T-cell (primary cell): ENCODE measurements around the gene AVP. TPM values are rescaled to one million over a fixed set of nuclear protein-coding genes. Genes with fewer than 3 reads are reported as not detected.
A peak's percentile ranks its signal among the peaks of the same experiment; 100 is the strongest.

Experiments used
- ATAC-seq, 4 experiments: fragments of 200-7000 bp in 3 of 4; fragments of 150-1000 bp in 1 of 4; cut with Tn5 transposase; replicated peaks in 1 of 4; 1 replicate in 3 of 4; 2 replicates in 1 of 4; pipeline ENCODE4 v1.10.0; 2021; ENCODE audit warnings: moderate library complexity in 3 of 4, mild to moderate bottlenecking in 2 of 4, moderate number of reproducible peaks in 1 of 4
- CTCF ChIA-PET, 2 donors: fragments of 300-600 bp; sonication (Branson Sonifier 250); formaldehyde crosslinking; loops; one replicate each; lab custom pipeline; 2022; ENCODE audit warnings: antibody characterized with exemption in 2 of 2; lab: Charles Lee
- POLR2A ChIA-PET, 2 donors: fragments of 300-600 bp; sonication (Branson Sonifier 250); formaldehyde crosslinking; loops; one replicate each; lab custom pipeline; 2022; ENCODE audit warnings: antibody characterized with exemption in 2 of 2; lab: Charles Lee
- DNase-seq, 35 experiments: peaks; one replicate each; pipeline versions ENCODE4 v3.0.0 to v3.0.0-alpha.2; 2013 to 2023
- H3K27ac ChIP-seq: one replicate; pipeline ENCODE4 v1.5.1; 2013; ENCODE audit warnings: low read length
- H3K27me3 ChIP-seq, 2 experiments: replicated peaks in 1 of 2; 1 replicate in 1 of 2; 2 replicates in 1 of 2; pipeline versions ENCODE4 v1.6.1 to v1.7.0; 2013; ENCODE audit warnings: low read length in 1 of 2, mixed read lengths in 1 of 2; ENCODE audit not compliant: control insufficient read depth in 2 of 2, insufficient read depth in 2 of 2; ENCODE audit errors: extremely low read depth in 1 of 2
- H3K36me3 ChIP-seq, 2 donors: 1 replicate in 1 of 2; 2 replicates in 1 of 2; pipeline versions ENCODE4 v1.6.1 to v1.7.0; 2013; ENCODE audit warnings: low read length in 1 of 2; ENCODE audit not compliant: control insufficient read depth in 2 of 2, insufficient read depth in 1 of 2; ENCODE audit errors: extremely low read depth in 1 of 2
- H3K4me1 ChIP-seq, 2 experiments: 1 replicate in 1 of 2; 2 replicates in 1 of 2; pipeline versions ENCODE4 v1.6.1 to v1.7.0; 2013; ENCODE audit warnings: low read length in 2 of 2, mixed read lengths in 1 of 2; ENCODE audit not compliant: insufficient read depth in 2 of 2, control insufficient read depth in 1 of 2; ENCODE audit errors: extremely low read depth in 1 of 2
- H3K4me3 ChIP-seq, 2 donors: 1 replicate in 1 of 2; 2 replicates in 1 of 2; pipeline versions ENCODE4 v1.5.1 to v1.7.0; 2013; ENCODE audit warnings: mild to moderate bottlenecking in 2 of 2, low read length in 1 of 2, moderate library complexity in 1 of 2; ENCODE audit not compliant: control insufficient read depth in 1 of 2; ENCODE audit errors: extremely low read depth in 1 of 2
- H3K9me3 ChIP-seq: 2 replicates; pipeline ENCODE4 v1.7.0; 2013
- H3K27ac Mint-ChIP-seq, 2 donors: one replicate each; pipeline ENCODE4 v1.8.0; 2020 to 2021; ENCODE audit warnings: mild to moderate bottlenecking in 2 of 2, mixed read lengths in 2 of 2
- H3K27me3 Mint-ChIP-seq, 2 donors: one replicate each; pipeline ENCODE4 v1.8.0; 2021 to 2022; ENCODE audit warnings: mixed read lengths in 2 of 2
- H3K36me3 Mint-ChIP-seq: one replicate; pipeline ENCODE4 v1.8.0; 2021; ENCODE audit warnings: mixed read lengths
- H3K4me1 Mint-ChIP-seq, 3 donors: one replicate each; pipeline ENCODE4 v1.8.0; 2020 to 2022; ENCODE audit warnings: mixed read lengths in 3 of 3, mild to moderate bottlenecking in 1 of 3
- H3K4me3 Mint-ChIP-seq, 3 donors: one replicate each; pipeline ENCODE4 v1.8.0; 2020 to 2022; ENCODE audit warnings: mild to moderate bottlenecking in 3 of 3, mixed read lengths in 3 of 3, moderate library complexity in 3 of 3
- H3K9me3 Mint-ChIP-seq, 3 donors: one replicate each; pipeline ENCODE4 v1.8.0; 2020 to 2022; ENCODE audit warnings: mixed read lengths in 3 of 3
- WGBS: methylation state at CpG from one replicate; pipeline ENCODE4 v1.1.5; 2013; ENCODE audit warnings: missing lambda C conversion rate; ENCODE audit not compliant: insufficient coverage; 5-methylcytosine and 5-hydroxymethylcytosine counted together
- total RNA-seq, 35 experiments: library from RNA in 6 of 35; stranded (reverse) in 6 of 35; fragments of 120-200 nt in 1 of 35; gene quantifications; one replicate each; pipeline versions ENCODE4 v1.2.1 to v1.2.4 and lab custom pipeline; 2013 to 2026

The AVP gene
- total RNA-seq, 5 donors from 2014 or later (not counting 1 experiment from before 2014, with no cell fraction given): 0.44 to 1.6 (median 0.59) TPM; not detected in 2

- Histone ChIP-seq H3K4me3 (peak overlapping the region; percentile 37 to 44), H3K27ac (peak overlapping the region; percentile 92), H3K9me3 (no peaks in the 10 kb centered on the region), H3K27me3 (peaks cover 0 to 42% of the 10 kb centered on the region in 2 experiments), H3K36me3 (no peaks in the 10 kb centered on the region), H3K4me1 (peaks cover 4 to 24% of the 10 kb centered on the region in 2 experiments)
- CTCF ChIA-PET: interaction anchor here in 1 of 2 donors (0.6 kb wide), 1 partner anchor 89 kb away, joined by 3 read pairs; no protein-coding TSS in a partner anchor
- WGBS: 8% methylated on average over 66 of the region's 81 CpGs
- POLR2A ChIA-PET: interaction anchor here (0.5 to 0.7 kb wide), 2 partner anchors 15 to 20 kb away, joined by 3 to 4 read pairs; no protein-coding TSS in a partner anchor
- Mint-ChIP-seq H3K27ac (peak overlapping the region; percentile 96 to 97), H3K9me3 (no peaks in the 10 kb centered on the region), H3K36me3 (no peaks in the 10 kb centered on the region), H3K4me1 (peaks cover 30 to 35% (median 31%) of the 10 kb centered on the region in 3 donors), H3K4me3 (peak overlapping the region; percentile 73 to 87 (median 84)), H3K27me3 (peaks cover 0 to 20% of the 10 kb centered on the region in 2 donors)
- DNase-seq (peak in 34 of 35 experiments; percentile 25 to 74 (median 54)), ATAC-seq (peak; percentile 22 to 62 (median 48))
These were observed 8.3 kb upstream of the AVP start for GRCh38 chr20:3092611-3093379.

GRCh38 chr20:3090565-3090964 lies 6.0 kb upstream of the AVP start:
- ChIA-PET POLR2A (no interaction called here), CTCF (interaction anchor here in 1 of 2 donors (0.6 kb wide), 1 partner anchor 37 kb away, joined by 3 read pairs; no protein-coding TSS in a partner anchor)
- Histone ChIP-seq H3K9me3 (no peaks in the 10 kb centered on the region), H3K27me3 (peaks cover 0 to 44% of the 10 kb centered on the region in 2 experiments), H3K27ac (no peak overlapping the region), H3K4me3 (no peak overlapping the region), H3K36me3 (no peaks in the 10 kb centered on the region), H3K4me1 (peaks cover 4 to 24% of the 10 kb centered on the region in 2 experiments)
- H3K27me3 Mint-ChIP-seq: peaks cover 0 to 20% of the 10 kb centered on the region in 2 donors
- peak overlapping the region in 1 of 3 donors; percentile 34 for H3K4me3 Mint-ChIP-seq
- peaks cover 25 to 33% (median 30%) of the 10 kb centered on the region in 3 donors for H3K4me1 Mint-ChIP-seq
- H3K27ac Mint-ChIP-seq: peak overlapping the region; percentile 5 to 48
- DNase-seq (peak in 1 of 35 experiments; percentile 26), ATAC-seq (no peak)
- no CpG with 5 or more reads among the region's 1 CpG for WGBS
- no peaks in the 10 kb centered on the region for H3K9me3 Mint-ChIP-seq
- no peaks in the 10 kb centered on the region for H3K36me3 Mint-ChIP-seq

GRCh38 chr20:3088031-3088430 lies 3.5 kb upstream of the AVP start:
- CTCF ChIA-PET: no interaction called here
- H3K4me3 ChIP-seq: no peak overlapping the region
- H3K9me3 ChIP-seq: no peaks in the 10 kb centered on the region
- peaks cover 0 to 17% of the 10 kb centered on the region in 2 experiments for H3K4me1 ChIP-seq
- peaks cover 0 to 44% of the 10 kb centered on the region in 2 experiments for H3K27me3 ChIP-seq
- DNase-seq (no peak), ATAC-seq (no peak)
- no peaks in the 10 kb centered on the region for H3K36me3 ChIP-seq
- H3K27me3 Mint-ChIP-seq: peaks cover 0 to 37% of the 10 kb centered on the region in 2 donors
- no peak overlapping the region for H3K4me3 Mint-ChIP-seq
- no peak overlapping the region for H3K27ac ChIP-seq
- H3K27ac Mint-ChIP-seq: no peak overlapping the region
- H3K4me1 Mint-ChIP-seq: peaks cover 21 to 24% (median 23%) of the 10 kb centered on the region in 3 donors
- WGBS: 84% methylated on average over 5 of the region's 7 CpGs
- no peaks in the 10 kb centered on the region for H3K9me3 Mint-ChIP-seq
- POLR2A ChIA-PET: no interaction called here
- no peaks in the 10 kb centered on the region for H3K36me3 Mint-ChIP-seq

- H3K4me3 ChIP-seq: no peak overlapping the region
- H3K36me3 Mint-ChIP-seq: no peaks in the 10 kb centered on the region
- ChIA-PET POLR2A (no interaction called here), CTCF (interaction anchor here (0.5 to 0.7 kb wide), 2 partner anchors 71 to 114 kb away, joined by 4 to 7 read pairs; no protein-coding TSS in a partner anchor)
- H3K9me3 ChIP-seq: no peaks in the 10 kb centered on the region
- peaks cover 0 to 44% of the 10 kb centered on the region in 2 experiments for H3K27me3 ChIP-seq
- no peak for ATAC-seq
- H3K27ac ChIP-seq: no peak overlapping the region
- DNase-seq: no peak
- H3K27ac Mint-ChIP-seq: no peak overlapping the region
- no peaks in the 10 kb centered on the region for H3K36me3 ChIP-seq
- peaks cover 17 to 24% (median 21%) of the 10 kb centered on the region in 3 donors for H3K4me1 Mint-ChIP-seq
- H3K9me3 Mint-ChIP-seq: no peaks in the 10 kb centered on the region
- peaks cover 18 to 48% of the 10 kb centered on the region in 2 donors for H3K27me3 Mint-ChIP-seq
- WGBS: 92% methylated on average over 7 of the region's 8 CpGs
- peaks cover 0 to 15% of the 10 kb centered on the region in 2 experiments for H3K4me1 ChIP-seq
- no peak overlapping the region for H3K4me3 Mint-ChIP-seq
These were observed 1.1 kb upstream of the AVP start for GRCh38 chr20:3085571-3086072.

- Histone ChIP-seq H3K27ac (no peak overlapping the region), H3K4me1 (peaks cover 0 to 13% of the 10 kb centered on the region in 2 experiments), H3K9me3 (no peaks in the 10 kb centered on the region), H3K27me3 (peaks cover 0 to 47% of the 10 kb centered on the region in 2 experiments), H3K4me3 (no peak overlapping the region), H3K36me3 (no peaks in the 10 kb centered on the region)
- Mint-ChIP-seq H3K4me3 (no peak overlapping the region), H3K27ac (no peak overlapping the region), H3K4me1 (peaks cover 10 to 18% (median 14%) of the 10 kb centered on the region in 3 donors), H3K36me3 (no peaks in the 10 kb centered on the region), H3K27me3 (peaks cover 18 to 46% of the 10 kb centered on the region in 2 donors), H3K9me3 (no peaks in the 10 kb centered on the region)
- ATAC-seq (no peak), DNase-seq (no peak)
- ChIA-PET CTCF (no interaction called here), POLR2A (no interaction called here)
- 74% methylated on average over 6 of the region's 7 CpGs for WGBS
These were observed 449 bp upstream of the AVP start for GRCh38 chr20:3084986-3085360.
